ENCODE measurements around the gene PDE11A.

DNA sequence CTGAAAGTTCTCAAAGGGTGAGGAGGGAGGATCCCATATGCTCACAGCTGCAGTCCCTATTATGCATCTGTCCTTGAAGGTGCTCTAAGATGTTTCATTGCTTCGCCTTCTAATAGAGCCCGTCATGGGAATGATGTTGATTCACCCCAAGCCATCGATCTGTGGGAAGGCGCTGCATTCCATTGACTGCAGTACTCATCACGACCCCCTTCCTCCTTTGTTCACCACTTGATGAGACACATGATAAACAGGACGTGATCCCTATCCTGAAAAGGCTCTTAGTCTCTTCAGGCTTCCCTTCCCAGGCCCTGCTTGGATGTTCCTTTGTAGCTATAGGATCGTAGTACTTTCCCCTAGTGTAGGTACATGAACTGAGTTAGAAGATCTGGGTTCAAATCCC, 498.2 kb downstream of the PDE11A start:
- TF ChIP-seq, protein P1, sequence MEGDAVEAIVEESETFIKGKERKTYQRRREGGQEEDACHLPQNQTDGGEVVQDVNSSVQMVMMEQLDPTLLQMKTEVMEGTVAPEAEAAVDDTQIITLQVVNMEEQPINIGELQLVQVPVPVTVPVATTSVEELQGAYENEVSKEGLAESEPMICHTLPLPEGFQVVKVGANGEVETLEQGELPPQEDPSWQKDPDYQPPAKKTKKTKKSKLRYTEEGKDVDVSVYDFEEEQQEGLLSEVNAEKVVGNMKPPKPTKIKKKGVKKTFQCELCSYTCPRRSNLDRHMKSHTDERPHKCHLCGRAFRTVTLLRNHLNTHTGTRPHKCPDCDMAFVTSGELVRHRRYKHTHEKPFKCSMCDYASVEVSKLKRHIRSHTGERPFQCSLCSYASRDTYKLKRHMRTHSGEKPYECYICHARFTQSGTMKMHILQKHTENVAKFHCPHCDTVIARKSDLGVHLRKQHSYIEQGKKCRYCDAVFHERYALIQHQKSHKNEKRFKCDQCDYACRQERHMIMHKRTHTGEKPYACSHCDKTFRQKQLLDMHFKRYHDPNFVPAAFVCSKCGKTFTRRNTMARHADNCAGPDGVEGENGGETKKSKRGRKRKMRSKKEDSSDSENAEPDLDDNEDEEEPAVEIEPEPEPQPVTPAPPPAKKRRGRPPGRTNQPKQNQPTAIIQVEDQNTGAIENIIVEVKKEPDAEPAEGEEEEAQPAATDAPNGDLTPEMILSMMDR (IDR thresholded peaks at IDR 0.05) = no peak
- no peak for TF ChIP-seq POLR2AphosphoS5 (IDR thresholded peaks at IDR 0.05)
- no peak for TF ChIP-seq POLR2A (IDR thresholded peaks at IDR 0.05)
- TF ChIP-seq EP300 (IDR thresholded peaks at IDR 0.05) = no peak
